Kidney epithelial cell (primary cell): ENCODE results near the gene ABLIM2. TPM values are rescaled to one million over a fixed set of nuclear protein-coding genes. Genes with fewer than 3 reads are reported as not detected.

Experiments used
- DNase-seq: peaks from one replicate; pipeline ENCODE4 v3.0.0-alpha.2; 2010; ENCODE audit warnings: low read depth
- H3K27me3 ChIP-seq: 2 replicates; pipeline ENCODE4 v1.6.0; 2011; ENCODE audit warnings: low read length; ENCODE audit not compliant: control insufficient read depth, insufficient read depth
- H3K36me3 ChIP-seq: 2 replicates; pipeline ENCODE4 v1.5.1; 2011; ENCODE audit warnings: low read length; ENCODE audit not compliant: control insufficient read depth, insufficient read depth
- H3K4me3 ChIP-seq: 2 replicates; pipeline ENCODE4 v1.5.1; 2011; ENCODE audit warnings: low read depth, mild to moderate bottlenecking, control low read depth, low read length
- CTCF ChIP-seq: IDR thresholded peaks from 2 replicates; pipeline ENCODE4 v1.5.1; 2011; ENCODE audit warnings: mild to moderate bottlenecking, moderate library complexity, low read length, control low read depth, inconsistent platforms; ENCODE audit not compliant: insufficient read depth, poor library complexity, severe bottlenecking
- total RNA-seq: library from RNA; depleted of rRNA; stranded (reverse); fragments of >200 nt; gene quantifications from 2 replicates; pipeline ENCODE4 v1.2.3, GENCODE V29; 2015

Gene ABLIM2
- total RNA-seq, 1 donor from 2014 or later = 1.3 TPM

DNA sequence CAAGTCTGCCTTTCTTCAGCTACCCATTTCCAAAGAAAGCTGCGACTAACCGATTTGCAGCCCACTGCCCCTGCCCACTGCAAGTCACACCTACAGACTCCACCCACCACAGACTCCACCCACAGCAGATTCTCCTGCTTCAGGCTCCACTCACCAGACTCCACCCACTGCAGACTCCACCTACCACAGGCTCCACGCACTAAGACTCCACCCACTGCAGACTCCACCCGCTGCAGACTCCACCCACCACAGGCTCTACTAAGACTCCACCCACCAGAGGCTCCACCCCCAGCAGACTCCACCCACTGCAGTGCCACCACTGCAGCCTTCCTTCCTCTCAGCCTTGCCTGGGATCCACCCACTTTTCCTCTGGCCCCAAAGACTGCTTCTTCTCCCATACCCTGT, 41.3 kb downstream of the ABLIM2 start:
- Histone ChIP-seq H3K4me3 (no peak overlapping the region), H3K27me3 (peaks cover 17% of the 10 kb centered on the region), H3K36me3 (no peaks in the 10 kb centered on the region)
- no peak for TF ChIP-seq CTCF
- no peak for DNase-seq

GRCh38 chr4:8115916-8116315, 42.7 kb downstream of the ABLIM2 start:
- no peak for DNase-seq
- no peak for TF ChIP-seq CTCF
- peaks cover 10% of the 10 kb centered on the region for H3K27me3 ChIP-seq
- H3K36me3 ChIP-seq = no peaks in the 10 kb centered on the region
- H3K4me3 ChIP-seq = no peak overlapping the region

DNA sequence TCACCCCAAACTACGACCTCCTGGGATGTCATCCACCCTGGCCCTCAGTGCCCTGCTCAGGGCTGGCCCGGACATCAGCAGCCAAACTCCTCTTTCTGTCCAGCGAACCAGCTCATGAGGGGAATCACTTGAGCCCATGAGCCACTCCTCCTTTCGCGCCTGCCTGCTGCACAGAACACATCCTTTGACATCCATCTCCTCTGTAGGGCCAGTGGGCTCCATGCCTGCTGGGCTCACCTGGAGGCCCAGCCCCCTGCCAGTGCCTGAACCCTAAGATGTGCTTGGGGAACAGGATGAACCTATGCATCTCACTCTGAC, 43.5 kb downstream of the ABLIM2 start:
- Histone ChIP-seq H3K36me3 (no peaks in the 10 kb centered on the region), H3K4me3 (no peak overlapping the region), H3K27me3 (peaks cover 9% of the 10 kb centered on the region)
- TF ChIP-seq CTCF = no peak
- no peak for DNase-seq

GRCh38 chr4:8114456-8115202, 44.0 kb downstream of the ABLIM2 start:
- Histone ChIP-seq H3K27me3 (peaks cover 6% of the 10 kb centered on the region), H3K4me3 (no peak overlapping the region), H3K36me3 (no peaks in the 10 kb centered on the region)
- TF ChIP-seq CTCF = no peak
- DNase-seq = no peak

DNA sequence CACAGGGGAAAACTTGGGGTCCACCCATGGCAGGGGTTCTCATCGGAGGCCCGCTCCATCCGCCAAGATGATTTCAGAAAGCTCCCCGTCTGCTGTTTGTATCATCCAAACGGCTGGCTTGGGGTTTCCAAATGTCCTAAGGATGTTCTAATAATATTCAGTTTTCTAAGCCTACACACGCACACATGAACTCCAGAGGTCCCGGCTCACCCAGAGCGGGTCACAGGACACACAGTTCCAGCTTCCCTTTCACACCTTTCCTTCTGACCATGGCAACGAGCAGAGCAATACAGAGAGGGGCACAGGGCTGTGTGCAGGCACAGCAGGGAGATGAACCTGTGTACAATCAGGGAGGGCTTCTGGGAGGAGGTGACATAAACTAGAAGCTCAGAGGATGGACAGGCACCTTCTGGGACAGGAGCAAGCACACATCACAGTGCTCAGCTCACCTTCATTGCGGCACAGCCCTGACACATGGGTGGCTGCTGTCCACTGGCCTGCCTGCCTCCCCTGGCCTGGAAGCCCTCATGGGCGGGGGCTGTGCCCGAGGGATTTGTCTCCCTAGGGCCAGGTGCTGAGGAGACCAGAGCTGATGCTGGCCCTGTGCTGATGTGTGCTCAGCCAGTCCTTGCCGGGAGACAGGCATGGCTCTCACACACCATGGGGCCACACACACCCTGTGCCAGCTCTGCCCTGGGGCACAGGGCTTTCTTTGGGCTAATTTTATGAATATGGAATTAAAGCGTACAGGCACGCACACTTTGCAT, 44.8 kb downstream of the ABLIM2 start:
- TF ChIP-seq CTCF = no peak
- DNase-seq = no peak
- Histone ChIP-seq H3K27me3 (peaks cover 6% of the 10 kb centered on the region), H3K36me3 (no peaks in the 10 kb centered on the region), H3K4me3 (no peak overlapping the region)
